Activated CD8-positive, alpha-beta memory T cell treated with anti-CD3 and anti-CD28 coated beads, Interleukin-2, amount 10 ng/mL, durations not matched to agents 7 days and 5 days (primary cell): Measurements from ENCODE around the gene EXOC5. TPM values are rescaled to one million over a fixed set of nuclear protein-coding genes. Genes with fewer than 3 reads are reported as not detected.

Source experiments
- ATAC-seq: fragments of 150-1000 bp; cut with Tn5 transposase; one replicate; pipeline ENCODE4 v1.10.0; 2021; ENCODE audit warnings: moderate library complexity
- CTCF ChIA-PET: fragments of 350-600 bp; sonication (Branson Sonifier 250); formaldehyde crosslinking; loops from one replicate; lab custom pipeline; 2021; ENCODE audit warnings: antibody characterized with exemption; lab: Charles Lee
- DNase-seq: peaks from one replicate; pipeline ENCODE4 v3.0.0-alpha.2; 2020
- H3K27ac Mint-ChIP-seq: one replicate; pipeline ENCODE4 v1.8.0; 2021; ENCODE audit warnings: mild to moderate bottlenecking, mixed read lengths
- H3K27me3 Mint-ChIP-seq: one replicate; pipeline ENCODE4 v1.8.0; 2021; ENCODE audit warnings: mixed read lengths
- H3K36me3 Mint-ChIP-seq: one replicate; pipeline ENCODE4 v1.8.0; 2021; ENCODE audit warnings: mild to moderate bottlenecking, mixed read lengths
- H3K4me1 Mint-ChIP-seq: one replicate; pipeline ENCODE4 v1.8.0; 2021; ENCODE audit warnings: mixed read lengths
- H3K4me3 Mint-ChIP-seq: one replicate; pipeline ENCODE4 v1.8.0; 2021; ENCODE audit warnings: mild to moderate bottlenecking, moderate library complexity, mixed read lengths
- H3K9me3 Mint-ChIP-seq: one replicate; pipeline ENCODE4 v1.8.0; 2022; ENCODE audit warnings: low read depth, mixed read lengths
- total RNA-seq, 2 experiments: library from RNA; stranded (reverse); gene quantifications; one replicate each; pipeline ENCODE4 v1.2.3, GENCODE V29; 2021

Gene EXOC5
- total RNA-seq, 2 experiments from 2014 or later = 57.0 to 69.8 TPM

DNA sequence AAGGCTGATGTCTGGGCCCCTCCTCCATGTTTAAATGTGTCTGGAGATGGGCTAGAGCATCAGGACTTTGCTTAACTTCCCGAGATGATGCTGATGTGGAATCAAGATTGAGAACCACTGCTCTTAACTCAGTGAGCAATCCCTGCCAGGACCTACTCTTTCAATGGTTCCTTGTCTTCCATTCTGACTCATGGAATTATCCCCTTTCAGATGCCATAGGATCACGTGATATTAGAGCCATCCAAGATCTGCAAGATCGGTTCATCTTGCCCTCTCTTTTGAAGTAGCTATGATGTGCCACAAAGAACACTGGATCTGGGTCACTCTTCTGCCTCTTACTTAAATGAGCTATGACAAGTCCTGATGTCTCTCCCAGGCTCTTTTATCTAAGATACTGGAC lies 96.8 kb downstream of the EXOC5 start:
- CTCF ChIA-PET = no interaction called here
- H3K27me3 Mint-ChIP-seq = peaks cover 4% of the 10 kb centered on the region
- no peaks in the 10 kb centered on the region for H3K4me1 Mint-ChIP-seq
- DNase-seq (no peak), ATAC-seq (no peak)
- no peaks in the 10 kb centered on the region for H3K9me3 Mint-ChIP-seq
- no peak overlapping the region for H3K27ac Mint-ChIP-seq
- H3K36me3 Mint-ChIP-seq = no peaks in the 10 kb centered on the region
- no peak overlapping the region for H3K4me3 Mint-ChIP-seq

DNA sequence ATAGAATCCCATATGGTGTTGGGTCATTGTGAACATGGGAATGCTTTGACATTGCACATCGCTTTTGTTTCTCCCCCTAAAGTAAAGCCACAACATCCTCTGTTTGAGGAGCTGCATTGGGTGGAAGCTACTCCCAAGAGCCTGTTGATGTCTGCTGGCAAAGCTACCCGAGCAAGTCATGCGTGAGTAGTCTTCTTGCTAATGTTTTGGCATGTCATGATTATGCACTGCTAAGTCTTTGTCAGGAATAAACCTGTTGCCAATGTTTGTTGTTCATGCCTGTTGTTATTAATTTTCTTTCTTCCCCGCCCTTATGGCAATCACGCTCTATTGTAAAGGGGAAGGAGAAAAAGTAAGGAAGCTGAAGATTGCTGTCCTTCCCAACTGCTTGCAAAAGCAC lies 97.3 kb downstream of the EXOC5 start:
- H3K27me3 Mint-ChIP-seq = peaks cover 4% of the 10 kb centered on the region
- H3K9me3 Mint-ChIP-seq = no peaks in the 10 kb centered on the region
- H3K4me1 Mint-ChIP-seq = no peaks in the 10 kb centered on the region
- no peak overlapping the region for H3K4me3 Mint-ChIP-seq
- CTCF ChIA-PET = no interaction called here
- no peaks in the 10 kb centered on the region for H3K36me3 Mint-ChIP-seq
- no peak for DNase-seq
- no peak overlapping the region for H3K27ac Mint-ChIP-seq
- ATAC-seq = no peak

DNA sequence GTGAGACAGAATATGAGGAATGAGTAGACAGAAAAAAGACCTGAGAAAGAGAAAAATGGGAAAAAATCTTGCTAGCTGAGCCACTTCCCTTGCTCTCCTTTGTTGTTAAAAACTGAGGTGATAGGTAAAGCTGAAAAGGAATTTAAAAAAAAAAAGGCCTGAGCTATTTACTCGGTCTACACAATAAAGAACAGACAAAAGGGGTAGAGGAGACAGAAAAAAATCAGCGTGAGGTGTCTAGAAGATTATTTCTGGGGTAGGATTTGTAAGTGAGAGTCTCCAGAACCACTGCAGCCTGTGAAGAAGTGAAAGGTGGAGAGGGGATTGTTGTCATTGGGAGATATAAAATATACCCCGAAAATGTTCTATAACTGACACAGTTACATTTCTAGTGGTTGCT lies 98.8 kb downstream of the EXOC5 start:
- H3K9me3 Mint-ChIP-seq = no peaks in the 10 kb centered on the region
- CTCF ChIA-PET = interaction anchor here (1.5 kb wide), 1 partner anchor 11 kb away, joined by 3 read pairs; no protein-coding TSS in a partner anchor
- no peaks in the 10 kb centered on the region for H3K36me3 Mint-ChIP-seq
- ATAC-seq (no peak), DNase-seq (no peak)
- H3K4me3 Mint-ChIP-seq = no peak overlapping the region
- H3K27ac Mint-ChIP-seq = no peak overlapping the region
- H3K27me3 Mint-ChIP-seq = no peaks in the 10 kb centered on the region
- H3K4me1 Mint-ChIP-seq = no peaks in the 10 kb centered on the region

DNA sequence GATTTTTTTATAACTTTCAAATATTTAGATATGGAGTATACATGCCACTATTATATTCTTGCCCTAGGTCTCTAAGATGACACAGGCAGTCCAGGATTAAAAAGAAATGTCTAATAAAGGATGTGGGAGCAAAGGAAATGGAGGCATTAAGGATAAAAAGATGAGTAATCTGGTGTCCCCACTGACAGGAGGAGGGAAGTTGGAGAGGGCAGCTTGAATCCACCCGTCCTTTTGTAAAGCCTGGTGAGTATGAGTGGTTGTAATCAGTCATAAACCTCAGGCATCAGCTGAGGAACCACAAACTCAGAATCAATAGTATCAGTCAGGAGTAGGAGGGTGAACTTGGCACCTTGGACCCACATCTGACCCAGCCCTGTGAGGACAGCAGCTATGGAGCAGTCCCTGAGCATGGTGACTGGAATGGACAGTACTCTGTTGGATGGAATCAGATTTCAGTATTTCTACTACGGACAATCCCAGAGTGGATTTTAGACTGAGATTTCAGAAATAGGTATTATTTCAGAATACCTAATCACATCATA lies 100.5 kb downstream of the EXOC5 start:
- H3K9me3 Mint-ChIP-seq = no peaks in the 10 kb centered on the region
- H3K27ac Mint-ChIP-seq = no peak overlapping the region
- no peaks in the 10 kb centered on the region for H3K27me3 Mint-ChIP-seq
- no peaks in the 10 kb centered on the region for H3K4me1 Mint-ChIP-seq
- no peak for DNase-seq
- H3K36me3 Mint-ChIP-seq = no peaks in the 10 kb centered on the region
- no peak for ATAC-seq
- CTCF ChIA-PET = interaction anchor here (1.5 kb wide), 1 partner anchor 13 kb away, joined by 3 read pairs; no protein-coding TSS in a partner anchor
- H3K4me3 Mint-ChIP-seq = no peak overlapping the region

DNA sequence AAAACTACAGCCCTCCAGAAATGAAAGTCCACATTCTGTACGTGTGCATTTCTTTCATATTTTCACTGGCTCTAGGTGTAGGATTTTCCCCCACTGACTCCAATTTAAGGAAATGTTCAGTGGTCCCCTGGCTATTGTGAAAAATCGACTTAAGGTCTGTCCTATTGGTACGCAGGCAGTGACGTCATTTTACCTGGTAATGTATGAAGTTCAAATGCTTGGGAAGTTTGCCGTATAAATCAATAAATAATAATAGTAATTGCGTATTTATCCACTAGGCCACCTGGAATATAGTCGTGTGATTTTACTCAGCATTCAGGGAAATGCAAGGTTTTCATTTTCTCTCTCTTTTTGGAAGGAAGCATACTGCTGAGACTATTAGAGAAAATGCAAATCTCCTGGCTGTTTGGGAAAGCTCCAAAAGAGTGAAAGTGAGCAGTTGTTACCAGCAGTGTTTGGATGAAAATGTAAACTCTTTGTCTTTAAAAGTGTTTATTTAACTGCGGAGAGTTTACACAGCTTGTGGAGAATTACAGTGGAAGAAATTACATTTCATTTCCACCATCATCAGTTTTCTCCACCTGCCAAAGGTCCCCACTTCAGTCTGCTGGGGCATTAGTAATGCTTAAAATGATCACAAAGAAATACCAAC lies 107.0 kb downstream of the EXOC5 start:
- CTCF ChIA-PET = no interaction called here
- Mint-ChIP-seq H3K27me3 (peaks cover 7% of the 10 kb centered on the region), H3K4me1 (no peaks in the 10 kb centered on the region), H3K9me3 (no peaks in the 10 kb centered on the region), H3K27ac (no peak overlapping the region), H3K4me3 (no peak overlapping the region), H3K36me3 (no peaks in the 10 kb centered on the region)
- no peak for DNase-seq
- no peak for ATAC-seq

DNA sequence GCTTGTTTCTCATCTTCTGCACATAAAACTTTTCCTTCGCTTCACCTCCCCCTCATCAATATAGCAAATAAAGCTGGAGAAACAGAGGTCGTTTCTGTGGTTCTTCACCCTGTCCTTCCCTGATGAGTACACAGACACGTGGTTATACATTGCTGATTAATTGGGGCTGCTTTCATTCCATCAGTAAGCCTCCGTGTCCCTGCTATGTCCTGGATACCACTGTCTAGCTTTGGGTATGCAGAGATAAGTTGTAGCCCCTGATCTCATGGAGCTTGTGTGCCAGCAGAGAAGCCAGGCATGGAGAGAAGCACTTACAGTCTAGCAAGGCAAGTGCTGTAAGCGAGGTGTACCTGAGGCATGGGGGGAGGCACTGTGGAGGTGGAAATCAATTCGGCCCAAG lies 108.4 kb downstream of the EXOC5 start:
- CTCF ChIA-PET = no interaction called here
- H3K4me3 Mint-ChIP-seq = no peak overlapping the region
- H3K36me3 Mint-ChIP-seq = no peaks in the 10 kb centered on the region
- H3K27me3 Mint-ChIP-seq = peaks cover 11% of the 10 kb centered on the region
- DNase-seq (no peak), ATAC-seq (no peak)
- no peak overlapping the region for H3K27ac Mint-ChIP-seq
- no peaks in the 10 kb centered on the region for H3K4me1 Mint-ChIP-seq
- H3K9me3 Mint-ChIP-seq = no peaks in the 10 kb centered on the region

DNA sequence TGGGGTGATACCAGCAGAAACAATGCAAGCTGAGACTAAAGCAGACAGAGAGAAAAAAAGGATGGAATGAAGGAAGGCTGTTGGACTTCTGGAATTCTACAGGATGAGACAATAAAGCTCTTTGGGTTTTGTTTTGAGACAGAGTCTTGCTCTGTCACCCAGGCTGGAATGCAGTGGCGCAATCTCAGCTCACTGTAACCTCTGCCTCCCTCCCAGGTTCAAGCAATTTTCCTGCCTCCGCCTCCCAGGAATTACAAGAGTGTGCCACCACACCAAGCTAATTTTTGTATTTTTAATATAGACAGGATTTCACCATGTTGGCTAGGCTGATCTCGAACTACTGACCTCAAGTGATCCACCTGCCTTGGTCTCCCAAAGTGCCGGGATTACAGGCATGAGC lies 115.4 kb downstream of the EXOC5 start:
- H3K27me3 Mint-ChIP-seq = peaks cover 4% of the 10 kb centered on the region
- no peaks in the 10 kb centered on the region for H3K9me3 Mint-ChIP-seq
- DNase-seq (no peak), ATAC-seq (no peak)
- H3K27ac Mint-ChIP-seq = no peak overlapping the region
- CTCF ChIA-PET = no interaction called here
- no peaks in the 10 kb centered on the region for H3K4me1 Mint-ChIP-seq
- H3K36me3 Mint-ChIP-seq = no peaks in the 10 kb centered on the region
- no peak overlapping the region for H3K4me3 Mint-ChIP-seq

Other genes starting within 250 kb of the EXOC5 start
- 10 to 100 TPM; 38.5 to 49.6 TPM for gene AP5M1, start 66 bp upstream of the EXOC5 start, total RNA-seq
- gene NAA30, start 121.7 kb upstream of the EXOC5 start, total RNA-seq = 10 to 100 TPM; 14.8 to 19.4 TPM
- gene CCDC198, start 225.0 kb upstream of the EXOC5 start, total RNA-seq = not detected